Endothelial cell of umbilical vein (primary cell): ENCODE results near the gene ADGRD1. TPM values are rescaled to one million over a fixed set of nuclear protein-coding genes. Genes with fewer than 3 reads are reported as not detected.

Source experiments
- BruUV-seq: library from RNA; stranded (reverse); fragments of 400-500 nt; replicated peaks from 2 replicates; lab custom pipeline; 2021; lab: Mats Ljungman, UMichigan
- CTCF ChIA-PET: fragments of 300-600, 350-600 bp; sonication (Branson Sonifier 250); formaldehyde crosslinking; loops from one replicate; lab custom pipeline; 2021; ENCODE audit warnings: antibody characterized with exemption, inconsistent platforms; lab: Charles Lee
- POLR2A ChIA-PET: fragments of 300-600, 350-600 bp; sonication (Branson Sonifier 250); formaldehyde crosslinking; loops from one replicate; lab custom pipeline; 2021; ENCODE audit warnings: antibody characterized with exemption, inconsistent platforms; lab: Charles Lee
- DNase-seq: peaks from one replicate; pipeline ENCODE4 v3.0.0-alpha.2; 2011; ENCODE audit warnings: low read depth, low spot score
- FAIRE-seq: peaks from 2 replicates; lab custom pipeline; 2011; peaks lifted over from hg19 to GRCh38; lab: Jason Lieb, UNC
- H2AFZ ChIP-seq: 2 replicates; pipeline ENCODE4 v1.6.0; 2012; ENCODE audit warnings: low read depth, low read length, control low read depth, inconsistent platforms
- H3K27ac ChIP-seq: 2 replicates; pipeline ENCODE4 v1.5.1; 2011; ENCODE audit warnings: low read depth, mild to moderate bottlenecking, control low read depth, low read length, moderate library complexity; ENCODE audit not compliant: insufficient read depth
- H3K27me3 ChIP-seq, 2 experiments: 2 replicates each; pipeline versions ENCODE4 v1.6.0 to v1.6.1; 2011; ENCODE audit warnings: low read length in 2 of 2, mixed read lengths in 1 of 2; ENCODE audit not compliant: control insufficient read depth in 2 of 2, insufficient read depth in 2 of 2
- H3K36me3 ChIP-seq, 2 experiments: 2 replicates in 1 of 2; 3 replicates in 1 of 2; pipeline ENCODE4 v1.5.1; 2011; ENCODE audit warnings: low read length in 2 of 2, mild to moderate bottlenecking in 1 of 2, moderate library complexity in 1 of 2; ENCODE audit not compliant: control insufficient read depth in 2 of 2, insufficient read depth in 2 of 2; ENCODE audit errors: extremely low read depth in 1 of 2
- H3K4me1 ChIP-seq: 3 replicates; pipeline ENCODE4 v1.5.1; 2011; ENCODE audit warnings: mild to moderate bottlenecking, low read length; ENCODE audit not compliant: control insufficient read depth, insufficient read depth; ENCODE audit errors: extremely low read depth
- H3K4me2 ChIP-seq: 2 replicates; pipeline ENCODE4 v1.6.1; 2011; ENCODE audit warnings: low read length, control low read depth, mixed read lengths; ENCODE audit not compliant: insufficient read depth
- H3K4me3 ChIP-seq, 3 experiments: fragments of 200-600 bp in 1 of 3; sonication (generic), shearing (Covaris generic) in 1 of 3; replicated peaks in 1 of 3; 2 replicates each; pipeline ENCODE4 v1.5.1; 2011 to 2016; ENCODE audit warnings: control low read depth in 3 of 3, low read length in 3 of 3, mild to moderate bottlenecking in 2 of 3, inconsistent platforms in 1 of 3, low read depth in 1 of 3, moderate library complexity in 1 of 3; ENCODE audit not compliant: insufficient read depth in 1 of 3
- H3K79me2 ChIP-seq: 2 replicates; pipeline ENCODE4 v1.6.0; 2012; ENCODE audit warnings: low read length, inconsistent platforms; ENCODE audit not compliant: control insufficient read depth, insufficient read depth
- H3K9ac ChIP-seq: replicated peaks from 2 replicates; pipeline ENCODE3; 2011; ENCODE audit warnings: low read length, control low read depth; ENCODE audit not compliant: insufficient read depth; ENCODE audit errors: extremely low read depth
- H3K9me1 ChIP-seq: replicated peaks from 3 replicates; pipeline ENCODE4 v1.6.0; 2011; ENCODE audit warnings: mild to moderate bottlenecking, low read length; ENCODE audit not compliant: control insufficient read depth, insufficient read depth; ENCODE audit errors: extremely low read depth
- H3K9me3 ChIP-seq: replicated peaks from 2 replicates; pipeline ENCODE4 v1.5.1; 2012; ENCODE audit warnings: low read length, inconsistent platforms; ENCODE audit not compliant: control insufficient read depth, insufficient read depth
- H4K20me1 ChIP-seq: replicated peaks from 2 replicates; pipeline ENCODE3; 2011; ENCODE audit warnings: mild to moderate bottlenecking, low read length; ENCODE audit not compliant: control insufficient read depth, insufficient read depth; ENCODE audit errors: extremely low read depth
- CTCF ChIP-seq, 2 donors: IDR thresholded peaks; 1 replicate in 1 of 2; 2 replicates in 1 of 2; pipeline ENCODE4 v1.5.1; 2011; ENCODE audit warnings: low read length in 2 of 2, mild to moderate bottlenecking in 2 of 2, moderate library complexity in 2 of 2, control low read depth in 1 of 2, inconsistent platforms in 1 of 2, low read depth in 1 of 2; ENCODE audit not compliant: insufficient read depth in 1 of 2; ENCODE audit errors: extremely low read depth in 1 of 2
- EZH2 ChIP-seq: IDR thresholded peaks from 2 replicates; pipeline ENCODE4 v1.6.1; 2012; ENCODE audit warnings: borderline replicate concordance, low read depth, mild to moderate bottlenecking, moderate library complexity, low read length, inconsistent platforms; ENCODE audit not compliant: severe bottlenecking
- FOS ChIP-seq: IDR thresholded peaks from 2 replicates; pipeline ENCODE4 v1.6.1; 2011; ENCODE audit warnings: mild to moderate bottlenecking, low read length, moderate library complexity, borderline replicate concordance; ENCODE audit not compliant: insufficient read depth
- GATA2 ChIP-seq: IDR thresholded peaks from 2 replicates; pipeline ENCODE4 v1.7.0; 2011; ENCODE audit warnings: low read depth, mild to moderate bottlenecking, moderate library complexity, mixed read lengths, low read length; ENCODE audit not compliant: insufficient read length, insufficient read depth
- JUN ChIP-seq: IDR thresholded peaks from 2 replicates; pipeline ENCODE4 v1.6.1; 2011; ENCODE audit warnings: borderline replicate concordance, low read depth; ENCODE audit not compliant: insufficient read length, insufficient read depth
- MYC ChIP-seq: IDR thresholded peaks from one replicate; pipeline ENCODE4 v1.6.1; 2011; ENCODE audit warnings: mild to moderate bottlenecking, low read depth, low read length
- POLR2A ChIP-seq: IDR thresholded peaks from 2 replicates; pipeline ENCODE4 v1.6.1; 2012; ENCODE audit warnings: low read depth, mild to moderate bottlenecking, control low read depth, low read length
- POLR2AphosphoS5 ChIP-seq: IDR thresholded peaks from 2 replicates; pipeline ENCODE4 v1.6.1; 2012; ENCODE audit warnings: low read depth, mild to moderate bottlenecking, control low read depth, low read length, moderate library complexity; ENCODE audit not compliant: insufficient read depth
- dilution Hi-C: fragments of 300-500 bp; cut with MboI; formaldehyde crosslinking; loops from one replicate; pipeline ENCODE4 v1.15.0; 2019; ENCODE audit warnings: low sequenced_read_pairs; ENCODE audit not compliant: extremely low pct_ligation_motif_present
- intact Hi-C: fragments of 100-400 bp; cut with micrococcal nuclease; formaldehyde crosslinking; loops from one replicate; pipeline ENCODE4 v1.10.0; 2022
- polyA plus RNA-seq, 4 experiments: library from polyadenylated mRNA; depleted of rRNA in 3 of 4; stranded (reverse) in 3 of 4; unstranded in 1 of 4; fragments of >200 nt; gene quantifications; 2 replicates each; pipeline versions ENCODE4 v1.2.1 to v1.2.3, GENCODE V29; 2011 to 2012; ENCODE audit warnings: missing spikeins in 1 of 4
- total RNA-seq: library from RNA; stranded (reverse); gene quantifications from 2 replicates; pipeline ENCODE4 v1.2.3, GENCODE V29; 2021
- TF ChIP-seq, protein P1 (sequence below): IDR thresholded peaks from 2 replicates; pipeline ENCODE4 v1.6.1; 2011; ENCODE audit not compliant: insufficient read depth, insufficient read length

ADGRD1 gene
- total and polyA plus RNA-seq, 2 donors (not counting 3 experiments of a cell fraction or from before 2014, with no cell fraction given): 0.07 TPM; not detected in 1

GRCh38 chr12:130909111-130909510, 44.6 kb upstream of the ADGRD1 start:
- Histone ChIP-seq H3K9ac (no peak overlapping the region), H4K20me1 (no peaks in the 10 kb centered on the region), H2AFZ (no peak overlapping the region), H3K9me3 (no peaks in the 10 kb centered on the region), H3K79me2 (no peaks in the 10 kb centered on the region), H3K27me3 (no peaks in the 10 kb centered on the region), H3K27ac (no peak overlapping the region), H3K36me3 (no peaks in the 10 kb centered on the region), H3K4me1 (no peaks in the 10 kb centered on the region), H3K9me1 (no peaks in the 10 kb centered on the region), H3K4me2 (no peak overlapping the region), H3K4me3 (no peak overlapping the region)
- ChIA-PET POLR2A (no interaction called here), CTCF (no interaction called here)
- BruUV-seq: no TSS peak
- FAIRE-seq: no peak
- intact Hi-C loops: no loop called here
- DNase-seq: no peak
- TF ChIP-seq POLR2AphosphoS5: no peak
- TF ChIP-seq EZH2: no peak
- no peak for TF ChIP-seq GATA2
- TF ChIP-seq MYC: no peak
- TF ChIP-seq FOS: no peak
- TF ChIP-seq, protein P1, sequence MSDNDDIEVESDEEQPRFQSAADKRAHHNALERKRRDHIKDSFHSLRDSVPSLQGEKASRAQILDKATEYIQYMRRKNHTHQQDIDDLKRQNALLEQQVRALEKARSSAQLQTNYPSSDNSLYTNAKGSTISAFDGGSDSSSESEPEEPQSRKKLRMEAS: no peak
- TF ChIP-seq CTCF (IDR thresholded peaks at IDR 0.05; ENCODE audit: extremely low read depth in 1 of 2, insufficient read depth in 1 of 2, low read depth in 1 of 2, low read length in 2 of 2): no peak
- TF ChIP-seq JUN: no peak
- TF ChIP-seq POLR2A: no peak
- dilution Hi-C loops: no loop called here
